Activated gamma-delta T cell (primary cell): ENCODE measurements around the gene AFAP1L1.

Source experiments
- DNase-seq: peaks from one replicate; lab custom pipeline; 2025; lab: John Stamatoyannopoulos, UW
- total RNA-seq, 2 donors: gene quantifications; one replicate each; lab custom pipeline; 2026; lab: John Stamatoyannopoulos, UW

The AFAP1L1 gene
- total RNA-seq, result 0.39 to 1.4 reads per million in 2 donors

GRCh38 chr5:149271716-149272563, at the start of gene AFAP1L1:
Gene AFAP1L1, plus strand, starts transcription at chr5:149271859. Its CDS starts 110 bp downstream, at chr5:149271969.
- peak; percentile 11 for DNase-seq

- no peak for DNase-seq
These were observed 48.4 kb upstream of the AFAP1L1 start for GRCh38 chr5:149223081-149223848.

GRCh38 chr5:149224282-149224681, 47.4 kb upstream of the AFAP1L1 start:
- DNase-seq, result no peak

- DNase-seq, result no peak
These were observed 44.4 kb upstream of the AFAP1L1 start for GRCh38 chr5:149227168-149227826.

GRCh38 chr5:149228618-149229297, 42.9 kb upstream of the AFAP1L1 start:
- no peak for DNase-seq

GRCh38 chr5:149229298-149229937, 42.2 kb upstream of the AFAP1L1 start:
- no peak for DNase-seq

GRCh38 chr5:149235841-149236240, 35.8 kb upstream of the AFAP1L1 start:
- DNase-seq, result no peak

- DNase-seq, result no peak
These were observed 34.0 kb upstream of the AFAP1L1 start for GRCh38 chr5:149237662-149238061.

- no peak for DNase-seq
These were observed 33.1 kb upstream of the AFAP1L1 start for GRCh38 chr5:149238540-149238939.

GRCh38 chr5:149239917-149240316, 31.7 kb upstream of the AFAP1L1 start:
- DNase-seq, result no peak

- DNase-seq, result peak; percentile 28
These were observed 31.2 kb upstream of the AFAP1L1 start for GRCh38 chr5:149240354-149240998.

- DNase-seq, result no peak
These were observed 29.3 kb upstream of the AFAP1L1 start for GRCh38 chr5:149242339-149242738.

- no peak for DNase-seq
These were observed 24.8 kb upstream of the AFAP1L1 start for GRCh38 chr5:149246906-149247305.

- no peak for DNase-seq
These were observed 23.9 kb upstream of the AFAP1L1 start for GRCh38 chr5:149247726-149248125.

- no peak for DNase-seq
These were observed 20.1 kb upstream of the AFAP1L1 start for GRCh38 chr5:149251546-149251945.

GRCh38 chr5:149254506-149254905, 17.2 kb upstream of the AFAP1L1 start:
- DNase-seq, result no peak

GRCh38 chr5:149256451-149256850, 15.2 kb upstream of the AFAP1L1 start:
- DNase-seq, result no peak

- DNase-seq, result no peak
These were observed 14.5 kb upstream of the AFAP1L1 start for GRCh38 chr5:149257131-149257530.

GRCh38 chr5:149257889-149258705, 13.6 kb upstream of the AFAP1L1 start:
- no peak for DNase-seq

GRCh38 chr5:149260761-149261160, 10.9 kb upstream of the AFAP1L1 start:
- no peak for DNase-seq
